K562 (cell line): ENCODE data around the gene FIBP. TPM values are rescaled to one million over a fixed set of nuclear protein-coding genes. Genes with fewer than 3 reads are reported as not detected.

Experiments used
- ARHGAP35 ChIP-seq: fragments of 450-650 bp; IDR thresholded peaks from 2 replicates; pipeline ENCODE4 v1.6.1; 2018; ENCODE audit not compliant: partially characterized antibody
- BCOR ChIP-seq: fragments of 450-650 bp; IDR thresholded peaks from 2 replicates; pipeline ENCODE4 v1.6.1; 2016
- CBFA2T2 ChIP-seq: fragments of 450-650 bp; conservative IDR thresholded peaks from 2 replicates; pipeline ENCODE4 v1.6.1; 2017; ENCODE audit warnings: mild to moderate bottlenecking
- CHD2 ChIP-seq: IDR thresholded peaks from 2 replicates; pipeline ENCODE4 v1.6.1; 2011; ENCODE audit warnings: low read depth, low read length
- EZH2 ChIP-seq: IDR thresholded peaks from 2 replicates; pipeline ENCODE4 v1.6.1; 2012; ENCODE audit warnings: low read depth, mild to moderate bottlenecking, inconsistent platforms, low read length, borderline replicate concordance
- IRF2 ChIP-seq: sonication (generic); formaldehyde crosslinking; IDR thresholded peaks from 2 replicates; pipeline ENCODE4 v1.8.1; 2022; ENCODE audit warnings: mild to moderate bottlenecking, missing genetic modification reagents
- JUND ChIP-seq, 2 experiments: IDR thresholded peaks; 2 replicates in 1 of 2; 3 replicates in 1 of 2; pipeline ENCODE4 v1.6.1; 2011; ENCODE audit warnings: borderline replicate concordance in 2 of 2, low read depth in 2 of 2, low read length in 2 of 2, improper control_type of control experiment in 1 of 2, missing biosample characterization in 1 of 2, missing genetic modification characterization in 1 of 2, missing genetic modification reagents in 1 of 2
- KAT2B ChIP-seq: IDR thresholded peaks from one replicate; pipeline ENCODE4 v1.6.1; 2012; ENCODE audit warnings: low read depth, mild to moderate bottlenecking, control low read depth, inconsistent platforms, low read length, moderate library complexity
- MYNN ChIP-seq, 2 experiments: sonication (generic); formaldehyde crosslinking in 1 of 2; IDR thresholded peaks; 2 replicates each; pipeline versions ENCODE4 v1.5.0 to v1.6.1; 2016 to 2020; ENCODE audit warnings: antibody characterized with exemption in 1 of 2, missing genetic modification reagents in 1 of 2
- RBM22 ChIP-seq: fragments of 200-400 bp; formaldehyde crosslinking; IDR thresholded peaks from 2 replicates; pipeline ENCODE4 v1.6.1; 2018; ENCODE audit warnings: low read length, low read depth; ENCODE audit not compliant: poor library complexity, severe bottlenecking
- TAL1 ChIP-seq: fragments of 450-650 bp; IDR thresholded peaks from 2 replicates; pipeline ENCODE4 v1.6.1; 2016; ENCODE audit warnings: mild to moderate bottlenecking
- TEAD4 ChIP-seq, 2 experiments: sonication (generic) in 1 of 2; formaldehyde crosslinking in 1 of 2; IDR thresholded peaks; 2 replicates each; pipeline versions ENCODE4 v1.6.1 to v1.8.0; 2012 to 2022; ENCODE audit warnings: borderline replicate concordance in 1 of 2, inconsistent platforms in 1 of 2, low read length in 1 of 2, mild to moderate bottlenecking in 1 of 2, missing genetic modification reagents in 1 of 2
- TRIM24 ChIP-seq, 2 experiments: fragments of 450-650 bp; IDR thresholded peaks; 2 replicates each; pipeline ENCODE4 v1.6.1; 2016
- ZNF23 ChIP-seq: fragments of 250-450 bp; sonication (Bioruptor Pico); IDR thresholded peaks from 2 replicates; pipeline ENCODE4 v1.4.0; 2020; ENCODE audit warnings: mild to moderate bottlenecking
- ZNF696 ChIP-seq: fragments of 250-450 bp; sonication (Bioruptor Pico); conservative IDR thresholded peaks from 2 replicates; pipeline ENCODE4 v1.4.0; 2020; ENCODE audit warnings: mild to moderate bottlenecking, moderate library complexity
- ZNF717 ChIP-seq: fragments of 250-450 bp; sonication (Bioruptor Pico); IDR thresholded peaks from 2 replicates; pipeline ENCODE4 v1.5.0; 2021
- polyA plus RNA-seq, 8 experiments: library from polyadenylated mRNA; depleted of rRNA in 4 of 8; stranded (reverse) in 5 of 8; unstranded in 3 of 8; fragments of >200 nt; fragmentation: Nextera tagmentation in 2 of 8; fragmentation: Illumina TruSeq in 1 of 8; extraction: Ambion mirVana in 2 of 8; extraction: Trizol in 1 of 8; gene quantifications; 2 replicates each; pipeline versions ENCODE4 v1.2.1 to v1.2.3, GENCODE V29; 2011 to 2014; ENCODE audit warnings: inconsistent platforms in 1 of 8, missing spikeins in 1 of 8
- total RNA-seq, 7 experiments: library from RNA; depleted of rRNA in 6 of 7; stranded (reverse); fragments of >200 nt in 6 of 7; fragmentation: Illumina TruSeq in 2 of 7; extraction: Trizol in 2 of 7; gene quantifications; 2 replicates each; pipeline versions ENCODE4 v1.2.1 to v1.2.3, GENCODE V29; 2011 to 2021; ENCODE audit warnings: low replicate concordance in 1 of 7
- TF ChIP-seq, protein P1 (sequence below): sonication (generic); formaldehyde crosslinking; IDR thresholded peaks from 2 replicates; pipeline ENCODE4 v1.8.0; 2023; ENCODE audit warnings: missing genetic modification reagents, mild to moderate bottlenecking, borderline replicate concordance
- TF ChIP-seq, protein P2 (sequence below): sonication (generic); formaldehyde crosslinking; IDR thresholded peaks from 2 replicates; pipeline ENCODE4 v1.8.1; 2023; ENCODE audit warnings: mild to moderate bottlenecking, missing genetic modification reagents
- TF ChIP-seq, protein P3 (sequence below): IDR thresholded peaks from 2 replicates; pipeline ENCODE4 v1.6.1; 2012; ENCODE audit warnings: low read depth, low read length, improper control_type of control experiment, borderline replicate concordance
- TF ChIP-seq, protein P4 (sequence below): IDR thresholded peaks from 2 replicates; pipeline ENCODE4 v1.6.1; 2011; ENCODE audit not compliant: insufficient read length; ENCODE audit errors: extremely low read depth

FIBP gene
- total and polyA plus RNA-seq, 9 of the 15 experiments (the other 6 are each of a cell fraction or from before 2014, with no cell fraction given), result 41.2 to 79.2 (median 48.6) TPM

DNA sequence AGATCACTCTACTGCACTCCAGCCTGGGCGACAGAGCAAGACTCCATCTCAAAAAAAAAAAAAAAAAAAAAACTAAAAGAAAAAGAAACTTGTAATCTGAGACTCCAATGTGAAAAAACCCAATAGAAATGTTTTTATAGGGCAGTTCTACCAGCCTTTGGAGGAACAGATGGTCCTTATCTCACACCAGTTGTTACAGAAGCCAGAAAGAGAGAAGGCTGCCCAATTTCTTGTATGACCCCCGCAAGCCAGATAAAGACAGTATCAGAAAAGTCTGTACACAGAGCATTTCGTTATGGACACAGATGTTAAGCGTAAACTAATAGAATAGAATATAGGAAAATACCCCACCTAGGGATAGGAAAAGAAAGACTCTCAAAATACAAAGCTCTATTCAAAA, 45.7 kb upstream of the FIBP start (continued):
- TF ChIP-seq, protein P1, sequence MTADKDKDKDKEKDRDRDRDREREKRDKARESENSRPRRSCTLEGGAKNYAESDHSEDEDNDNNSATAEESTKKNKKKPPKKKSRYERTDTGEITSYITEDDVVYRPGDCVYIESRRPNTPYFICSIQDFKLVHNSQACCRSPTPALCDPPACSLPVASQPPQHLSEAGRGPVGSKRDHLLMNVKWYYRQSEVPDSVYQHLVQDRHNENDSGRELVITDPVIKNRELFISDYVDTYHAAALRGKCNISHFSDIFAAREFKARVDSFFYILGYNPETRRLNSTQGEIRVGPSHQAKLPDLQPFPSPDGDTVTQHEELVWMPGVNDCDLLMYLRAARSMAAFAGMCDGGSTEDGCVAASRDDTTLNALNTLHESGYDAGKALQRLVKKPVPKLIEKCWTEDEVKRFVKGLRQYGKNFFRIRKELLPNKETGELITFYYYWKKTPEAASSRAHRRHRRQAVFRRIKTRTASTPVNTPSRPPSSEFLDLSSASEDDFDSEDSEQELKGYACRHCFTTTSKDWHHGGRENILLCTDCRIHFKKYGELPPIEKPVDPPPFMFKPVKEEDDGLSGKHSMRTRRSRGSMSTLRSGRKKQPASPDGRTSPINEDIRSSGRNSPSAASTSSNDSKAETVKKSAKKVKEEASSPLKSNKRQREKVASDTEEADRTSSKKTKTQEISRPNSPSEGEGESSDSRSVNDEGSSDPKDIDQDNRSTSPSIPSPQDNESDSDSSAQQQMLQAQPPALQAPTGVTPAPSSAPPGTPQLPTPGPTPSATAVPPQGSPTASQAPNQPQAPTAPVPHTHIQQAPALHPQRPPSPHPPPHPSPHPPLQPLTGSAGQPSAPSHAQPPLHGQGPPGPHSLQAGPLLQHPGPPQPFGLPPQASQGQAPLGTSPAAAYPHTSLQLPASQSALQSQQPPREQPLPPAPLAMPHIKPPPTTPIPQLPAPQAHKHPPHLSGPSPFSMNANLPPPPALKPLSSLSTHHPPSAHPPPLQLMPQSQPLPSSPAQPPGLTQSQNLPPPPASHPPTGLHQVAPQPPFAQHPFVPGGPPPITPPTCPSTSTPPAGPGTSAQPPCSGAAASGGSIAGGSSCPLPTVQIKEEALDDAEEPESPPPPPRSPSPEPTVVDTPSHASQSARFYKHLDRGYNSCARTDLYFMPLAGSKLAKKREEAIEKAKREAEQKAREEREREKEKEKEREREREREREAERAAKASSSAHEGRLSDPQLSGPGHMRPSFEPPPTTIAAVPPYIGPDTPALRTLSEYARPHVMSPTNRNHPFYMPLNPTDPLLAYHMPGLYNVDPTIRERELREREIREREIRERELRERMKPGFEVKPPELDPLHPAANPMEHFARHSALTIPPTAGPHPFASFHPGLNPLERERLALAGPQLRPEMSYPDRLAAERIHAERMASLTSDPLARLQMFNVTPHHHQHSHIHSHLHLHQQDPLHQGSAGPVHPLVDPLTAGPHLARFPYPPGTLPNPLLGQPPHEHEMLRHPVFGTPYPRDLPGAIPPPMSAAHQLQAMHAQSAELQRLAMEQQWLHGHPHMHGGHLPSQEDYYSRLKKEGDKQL (CRISPR knock-in tag), result no peak
- TF ChIP-seq, protein P2, sequence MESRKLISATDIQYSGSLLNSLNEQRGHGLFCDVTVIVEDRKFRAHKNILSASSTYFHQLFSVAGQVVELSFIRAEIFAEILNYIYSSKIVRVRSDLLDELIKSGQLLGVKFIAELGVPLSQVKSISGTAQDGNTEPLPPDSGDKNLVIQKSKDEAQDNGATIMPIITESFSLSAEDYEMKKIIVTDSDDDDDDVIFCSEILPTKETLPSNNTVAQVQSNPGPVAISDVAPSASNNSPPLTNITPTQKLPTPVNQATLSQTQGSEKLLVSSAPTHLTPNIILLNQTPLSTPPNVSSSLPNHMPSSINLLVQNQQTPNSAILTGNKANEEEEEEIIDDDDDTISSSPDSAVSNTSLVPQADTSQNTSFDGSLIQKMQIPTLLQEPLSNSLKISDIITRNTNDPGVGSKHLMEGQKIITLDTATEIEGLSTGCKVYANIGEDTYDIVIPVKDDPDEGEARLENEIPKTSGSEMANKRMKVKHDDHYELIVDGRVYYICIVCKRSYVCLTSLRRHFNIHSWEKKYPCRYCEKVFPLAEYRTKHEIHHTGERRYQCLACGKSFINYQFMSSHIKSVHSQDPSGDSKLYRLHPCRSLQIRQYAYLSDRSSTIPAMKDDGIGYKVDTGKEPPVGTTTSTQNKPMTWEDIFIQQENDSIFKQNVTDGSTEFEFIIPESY (CRISPR knock-in tag), result no peak
- TF ChIP-seq TEAD4 (IDR thresholded peaks at IDR 0.05; ENCODE audit: low read length), result peak; percentile 84
- no peak for TF ChIP-seq TEAD4 (CRISPR knock-in tag; IDR thresholded peaks at IDR 0.05; ENCODE audit: borderline replicate concordance)
- TF ChIP-seq RBM22, result no peak
- TF ChIP-seq ZNF23, result no peak
- TF ChIP-seq JUND (IDR thresholded peaks at IDR 0.05; ENCODE audit: borderline replicate concordance, low read depth, low read length), result no peak
- no peak for TF ChIP-seq JUND (tag; IDR thresholded peaks at IDR 0.05; ENCODE audit: borderline replicate concordance, low read depth, low read length)
- no peak for TF ChIP-seq MYNN (IDR thresholded peaks at IDR 0.05)
- no peak for TF ChIP-seq MYNN (CRISPR knock-in tag; IDR thresholded peaks at IDR 0.05)
- peak; percentile 80 for TF ChIP-seq TAL1
- TF ChIP-seq ZNF696, result no peak
- peak; percentile 75 to 78 for TF ChIP-seq TRIM24 (IDR thresholded peaks at IDR 0.05)
- TF ChIP-seq BCOR, result no peak
- TF ChIP-seq ARHGAP35, result no peak
- no peak for TF ChIP-seq IRF2 (CRISPR knock-in tag)
- no peak for TF ChIP-seq EZH2
- TF ChIP-seq, protein P3, sequence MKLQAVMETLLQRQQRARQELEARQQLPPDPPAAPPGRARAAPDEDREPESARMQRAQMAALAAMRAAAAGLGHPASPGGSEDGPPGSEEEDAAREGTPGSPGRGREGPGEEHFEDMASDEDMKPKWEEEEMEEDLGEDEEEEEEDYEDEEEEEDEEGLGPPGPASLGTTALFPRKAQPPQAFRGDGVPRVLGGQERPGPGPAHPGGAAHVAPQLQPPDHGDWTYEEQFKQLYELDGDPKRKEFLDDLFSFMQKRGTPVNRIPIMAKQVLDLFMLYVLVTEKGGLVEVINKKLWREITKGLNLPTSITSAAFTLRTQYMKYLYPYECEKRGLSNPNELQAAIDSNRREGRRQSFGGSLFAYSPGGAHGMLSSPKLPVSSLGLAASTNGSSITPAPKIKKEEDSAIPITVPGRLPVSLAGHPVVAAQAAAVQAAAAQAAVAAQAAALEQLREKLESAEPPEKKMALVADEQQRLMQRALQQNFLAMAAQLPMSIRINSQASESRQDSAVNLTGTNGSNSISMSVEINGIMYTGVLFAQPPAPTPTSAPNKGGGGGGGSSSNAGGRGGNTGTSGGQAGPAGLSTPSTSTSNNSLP, result no peak
- no peak for TF ChIP-seq ZNF717 (CRISPR knock-in tag)
- TF ChIP-seq CBFA2T2, result peak; percentile 93
- no peak for TF ChIP-seq CHD2
- TF ChIP-seq KAT2B, result no peak
- TF ChIP-seq, protein P4, sequence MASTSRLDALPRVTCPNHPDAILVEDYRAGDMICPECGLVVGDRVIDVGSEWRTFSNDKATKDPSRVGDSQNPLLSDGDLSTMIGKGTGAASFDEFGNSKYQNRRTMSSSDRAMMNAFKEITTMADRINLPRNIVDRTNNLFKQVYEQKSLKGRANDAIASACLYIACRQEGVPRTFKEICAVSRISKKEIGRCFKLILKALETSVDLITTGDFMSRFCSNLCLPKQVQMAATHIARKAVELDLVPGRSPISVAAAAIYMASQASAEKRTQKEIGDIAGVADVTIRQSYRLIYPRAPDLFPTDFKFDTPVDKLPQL, result no peak
